ENCODE results near the gene ZSCAN22. TPM values are rescaled to one million over a fixed set of nuclear protein-coding genes. Genes with fewer than 3 reads are reported as not detected.

ZSCAN22 gene
- total RNA-seq, 4 donors from 2014 or later: 2.4 to 4.8 (median 2.9) TPM

- Histone ChIP-seq H3K4me1 (peaks cover 3 to 57% (median 34%) of the 10 kb centered on the region in 3 donors), H3K4me3 (no peak overlapping the region), H3K27ac (no peak overlapping the region), H3K9me3 (no peaks in the 10 kb centered on the region), H3K36me3 (peaks cover 0 to 2% of the 10 kb centered on the region in 2 donors), H3K27me3 (no peaks in the 10 kb centered on the region)
- TF ChIP-seq, protein P1, sequence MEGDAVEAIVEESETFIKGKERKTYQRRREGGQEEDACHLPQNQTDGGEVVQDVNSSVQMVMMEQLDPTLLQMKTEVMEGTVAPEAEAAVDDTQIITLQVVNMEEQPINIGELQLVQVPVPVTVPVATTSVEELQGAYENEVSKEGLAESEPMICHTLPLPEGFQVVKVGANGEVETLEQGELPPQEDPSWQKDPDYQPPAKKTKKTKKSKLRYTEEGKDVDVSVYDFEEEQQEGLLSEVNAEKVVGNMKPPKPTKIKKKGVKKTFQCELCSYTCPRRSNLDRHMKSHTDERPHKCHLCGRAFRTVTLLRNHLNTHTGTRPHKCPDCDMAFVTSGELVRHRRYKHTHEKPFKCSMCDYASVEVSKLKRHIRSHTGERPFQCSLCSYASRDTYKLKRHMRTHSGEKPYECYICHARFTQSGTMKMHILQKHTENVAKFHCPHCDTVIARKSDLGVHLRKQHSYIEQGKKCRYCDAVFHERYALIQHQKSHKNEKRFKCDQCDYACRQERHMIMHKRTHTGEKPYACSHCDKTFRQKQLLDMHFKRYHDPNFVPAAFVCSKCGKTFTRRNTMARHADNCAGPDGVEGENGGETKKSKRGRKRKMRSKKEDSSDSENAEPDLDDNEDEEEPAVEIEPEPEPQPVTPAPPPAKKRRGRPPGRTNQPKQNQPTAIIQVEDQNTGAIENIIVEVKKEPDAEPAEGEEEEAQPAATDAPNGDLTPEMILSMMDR (IDR thresholded peaks at IDR 0.05): no peak
- peak in 1 of 2 donors; percentile 11 for TF ChIP-seq POLR2A (IDR thresholded peaks at IDR 0.05)
- no peak for ATAC-seq
- WGBS, 2 donors (ENCODE audit: low coverage in 1 of 2): 100% methylated on average over 1 of the region's 6 CpGs; no CpG with 5 or more reads in 1 of the 2 donors
These were observed 56.3 kb downstream of the ZSCAN22 start for GRCh38 chr19:58382997-58383603.

DNA sequence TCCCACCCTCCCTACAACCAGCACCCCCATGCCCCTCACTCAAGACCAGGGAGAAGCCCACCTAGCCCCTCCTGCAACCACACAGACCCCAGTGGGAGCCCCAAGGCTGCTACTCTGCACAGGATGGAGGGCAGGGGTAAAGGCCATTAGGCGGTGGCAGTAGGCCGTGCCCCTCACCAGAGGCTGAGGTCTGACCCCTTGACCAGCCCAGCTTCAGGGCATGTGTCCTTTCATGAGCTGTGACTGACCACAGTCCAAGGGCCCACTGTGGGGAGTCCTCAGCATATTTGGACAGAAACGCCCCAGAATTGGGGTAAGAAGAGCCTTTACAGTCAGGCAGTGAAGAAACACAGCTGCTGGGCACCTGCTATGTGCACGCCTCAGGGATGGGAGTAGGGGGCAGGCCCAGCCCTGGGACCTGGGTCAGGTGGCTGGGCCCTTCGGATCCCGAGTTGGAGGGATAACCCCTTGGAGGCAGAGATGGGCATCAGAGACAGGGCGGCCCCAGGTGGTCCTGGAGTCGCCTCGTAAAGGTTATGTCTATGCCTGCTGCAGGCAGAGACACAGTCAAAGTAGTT is 58.6 kb downstream of the ZSCAN22 start:
- Histone ChIP-seq H3K4me1 (peaks cover 3 to 66% (median 24%) of the 10 kb centered on the region in 3 donors), H3K4me3 (peak overlapping the region in 1 of 2 donors; percentile 64), H3K27me3 (no peaks in the 10 kb centered on the region), H3K9me3 (no peaks in the 10 kb centered on the region), H3K27ac (peak overlapping the region in 3 of 4 donors; percentile 93 to 98 (median 96)), H3K36me3 (peaks cover 0 to 24% of the 10 kb centered on the region in 2 donors)
- 60 to 80% methylated on average over 1 to 3 of the region's 9 CpGs for WGBS, 2 donors (ENCODE audit: low coverage in 1 of 2)
- TF ChIP-seq, protein P1 (IDR thresholded peaks at IDR 0.05): no peak
- TF ChIP-seq POLR2A (IDR thresholded peaks at IDR 0.05): no peak
- TF ChIP-seq POLR2AphosphoS5 (IDR thresholded peaks at IDR 0.05): no peak
- no peak for TF ChIP-seq EP300 (IDR thresholded peaks at IDR 0.05)
- ATAC-seq: no peak

DNA sequence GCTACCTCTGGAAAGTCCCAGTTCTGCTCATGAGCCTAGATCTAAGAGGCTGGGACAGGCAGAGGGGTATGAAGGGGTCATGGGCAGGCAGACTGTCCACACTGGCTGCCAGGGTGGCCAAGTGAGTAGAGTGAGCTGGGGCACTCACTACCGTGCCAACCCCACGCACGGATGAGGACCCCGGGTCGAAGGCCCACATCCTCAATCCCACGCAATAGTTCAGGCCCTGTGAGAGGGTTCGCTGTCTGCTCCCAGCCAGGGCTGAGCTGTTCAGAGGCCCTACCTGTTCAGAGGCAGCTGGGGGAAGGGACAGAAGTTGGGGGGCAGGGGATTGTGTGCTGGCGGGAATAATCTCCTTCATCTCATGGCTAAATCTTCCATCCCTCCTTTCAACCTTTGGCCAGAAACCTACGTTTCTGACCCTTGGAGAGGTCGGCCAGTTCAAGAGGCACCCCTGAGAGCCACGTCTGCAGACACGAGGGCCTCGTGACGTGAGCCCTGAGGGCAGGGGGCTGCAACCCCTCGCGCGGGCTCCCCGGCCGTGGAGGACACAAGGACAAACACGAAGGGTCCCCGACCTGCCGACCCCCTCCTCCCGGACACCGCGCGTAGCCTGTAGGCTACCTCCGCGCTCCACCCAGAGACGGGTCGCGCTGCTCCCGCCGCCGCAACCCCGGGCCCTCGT is 59.2 kb downstream of the ZSCAN22 start:
- Histone ChIP-seq H3K27ac (peak overlapping the region; percentile 89 to 98 (median 94)), H3K27me3 (no peaks in the 10 kb centered on the region), H3K36me3 (peaks cover 0 to 30% of the 10 kb centered on the region in 2 donors), H3K4me3 (peak overlapping the region; percentile 64), H3K4me1 (peaks cover 3 to 70% (median 24%) of the 10 kb centered on the region in 3 donors), H3K9me3 (no peaks in the 10 kb centered on the region)
- 3 to 24% methylated on average over 5 to 8 of the region's 36 CpGs for WGBS, 2 donors (ENCODE audit: low coverage in 1 of 2)
- ATAC-seq: no peak
- TF ChIP-seq POLR2AphosphoS5 (IDR thresholded peaks at IDR 0.05) (no peak), EP300 (IDR thresholded peaks at IDR 0.05) (no peak), POLR2A (IDR thresholded peaks at IDR 0.05) (no peak)
- TF ChIP-seq, protein P1 (IDR thresholded peaks at IDR 0.05): no peak

GRCh38 chr19:58386576-58387337 is 60.0 kb downstream of the ZSCAN22 start, which contains the start of gene RPS5:
Gene RPS5 (plus strand): TSS chr19:58387269. CDS start chr19:58388138, 869 bp downstream.
- peak within 1 kb of the TSS; percentile 89 to 98 (median 94) for H3K27ac ChIP-seq
- peak within 1 kb of the TSS; percentile 64 for H3K4me3 ChIP-seq
- ATAC-seq: peak; percentile 98
- H3K36me3 ChIP-seq: peaks cover 0 to 37% of the 10 kb centered on the region in 2 donors
- H3K27me3 ChIP-seq: no peaks in the 10 kb centered on the region
- no peaks in the 10 kb centered on the region for H3K9me3 ChIP-seq
- TF ChIP-seq POLR2AphosphoS5 (IDR thresholded peaks at IDR 0.05) (peak; percentile 79), POLR2A (IDR thresholded peaks at IDR 0.05) (peak; percentile 36 to 73), EP300 (IDR thresholded peaks at IDR 0.05) (no peak)
- TF ChIP-seq, protein P1 (IDR thresholded peaks at IDR 0.05): peak in 1 of 4 experiments; percentile 13
- WGBS, 2 donors (ENCODE audit: low coverage in 1 of 2): 0% methylated on average over 14 of the region's 64 CpGs; no CpG with 5 or more reads in 1 of the 2 donors
- H3K4me1 ChIP-seq: peaks cover 3 to 67% (median 20%) of the 10 kb centered on the region in 3 donors

Data from gastroesophageal sphincter (tissue), 4 donors.